NCI-H82 (cell line): Measurements from ENCODE around the gene TMTC1.
"Not testable (repeated sequence)": the region's sequence is repeated elsewhere in the genome, so short reads cannot be mapped to it uniquely, and the experiment has no call there.

ENCODE experiments used
- DNase-seq: peaks from one replicate; lab custom pipeline; 2025; lab: John Stamatoyannopoulos, UW

The TMTC1 gene

DNA sequence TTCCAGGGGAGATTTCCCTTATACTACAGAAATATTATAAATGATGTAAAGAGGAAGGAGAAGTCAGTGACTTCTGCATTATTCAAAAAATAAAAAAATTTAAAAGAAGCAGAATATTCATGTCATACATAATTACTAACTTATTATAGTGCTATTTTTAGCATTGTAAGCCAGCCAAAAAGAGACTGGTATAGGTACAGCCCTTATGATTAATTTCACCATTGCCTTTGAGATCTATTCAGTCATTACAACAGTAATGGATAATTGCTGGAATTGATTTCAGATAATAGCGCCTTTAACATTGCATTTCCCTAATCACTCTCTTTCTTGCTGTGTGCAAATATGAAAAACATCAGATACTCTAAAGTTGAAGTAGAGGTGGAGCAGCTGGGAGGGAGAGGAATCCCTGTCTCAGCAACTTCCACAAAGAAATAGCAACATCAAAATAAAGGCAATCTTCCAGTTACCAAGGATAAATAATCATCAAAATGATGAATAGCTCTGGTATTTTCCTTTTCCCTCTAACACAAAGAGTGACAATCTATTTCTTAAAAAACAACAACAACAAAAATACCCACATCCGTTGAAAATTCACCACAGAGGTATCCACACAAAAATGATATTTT lies 214.5 kb downstream of the TMTC1 start:
- no peak for DNase-seq

DNA sequence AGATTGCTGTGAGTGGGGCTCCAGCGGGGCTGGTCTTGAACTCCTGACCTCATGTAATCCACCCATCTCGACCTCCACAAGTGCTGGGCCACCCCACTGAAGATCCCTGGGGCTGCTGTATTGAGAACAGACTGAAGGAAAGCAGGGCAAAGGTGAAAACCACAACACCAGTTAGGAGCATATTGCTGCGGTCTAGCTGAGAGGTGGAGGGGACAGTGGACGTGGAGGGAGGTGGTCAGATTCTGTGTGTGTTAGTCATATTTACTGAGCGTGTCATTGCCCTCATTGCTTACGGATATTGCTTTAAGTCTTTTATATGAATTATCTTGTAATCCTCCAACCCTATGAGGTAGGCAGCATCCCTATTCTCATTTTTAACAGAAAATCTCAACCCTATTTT lies 217.3 kb downstream of the TMTC1 start:
- DNase-seq = no peak

DNA sequence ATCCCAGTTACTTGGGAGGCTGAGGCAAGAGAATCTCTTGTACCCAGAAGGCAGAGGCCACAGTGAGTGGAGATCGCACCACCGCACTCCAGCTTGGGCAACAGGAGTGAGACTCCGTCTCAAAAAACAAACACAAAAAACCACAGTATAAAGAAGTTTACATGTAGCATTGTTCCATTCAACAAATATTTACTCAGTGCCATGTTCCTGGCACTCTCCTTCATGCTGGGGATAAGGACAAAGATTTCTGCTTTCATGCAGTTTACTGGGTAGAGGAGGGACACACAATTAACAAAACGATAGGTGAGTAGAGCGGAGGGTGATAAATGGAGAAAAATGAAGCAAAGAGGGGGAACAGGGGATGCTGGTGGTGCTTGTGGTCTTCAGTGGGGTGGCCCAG lies 218.0 kb downstream of the TMTC1 start:
- no peak for DNase-seq

DNA sequence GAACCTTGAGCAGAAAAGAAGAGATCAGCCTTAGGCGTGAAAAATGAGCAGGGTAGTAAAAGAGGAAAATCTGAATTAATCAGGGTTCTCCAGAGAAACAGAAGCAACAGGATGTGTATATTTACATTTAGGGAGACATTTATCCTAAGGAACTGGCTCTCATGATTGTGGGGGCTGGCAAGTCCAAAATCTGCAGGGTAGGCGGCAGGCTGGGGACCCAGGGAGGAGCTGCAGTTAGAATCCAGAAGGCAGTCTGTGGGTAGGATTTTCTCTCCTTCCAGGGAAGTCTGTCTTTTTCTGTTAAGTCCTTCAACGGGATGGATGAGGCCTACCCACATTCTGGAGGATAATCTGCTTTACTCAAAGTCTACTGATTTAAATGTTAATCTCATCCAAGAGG lies 218.8 kb downstream of the TMTC1 start:
- DNase-seq = peak; percentile 32

DNA sequence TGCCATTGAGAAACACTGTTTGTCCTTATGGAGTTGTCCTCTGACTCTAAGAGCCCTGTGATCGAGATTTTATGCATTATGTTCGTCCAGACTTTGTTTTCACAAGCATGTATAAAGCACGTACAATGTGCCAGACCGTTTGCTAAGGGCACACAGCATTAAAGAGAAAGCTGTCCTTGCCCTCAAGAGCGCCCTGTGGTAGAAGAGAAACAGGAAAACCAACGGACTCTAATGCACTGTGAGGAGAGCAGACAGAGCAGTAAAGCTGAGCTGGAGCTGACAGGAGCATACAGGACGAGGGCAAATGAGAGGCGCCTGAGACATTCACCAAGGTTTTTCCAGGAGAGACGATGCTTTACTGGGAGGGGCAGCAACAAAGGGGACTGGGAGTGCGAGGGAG lies 220.1 kb downstream of the TMTC1 start:
- no peak for DNase-seq

DNA sequence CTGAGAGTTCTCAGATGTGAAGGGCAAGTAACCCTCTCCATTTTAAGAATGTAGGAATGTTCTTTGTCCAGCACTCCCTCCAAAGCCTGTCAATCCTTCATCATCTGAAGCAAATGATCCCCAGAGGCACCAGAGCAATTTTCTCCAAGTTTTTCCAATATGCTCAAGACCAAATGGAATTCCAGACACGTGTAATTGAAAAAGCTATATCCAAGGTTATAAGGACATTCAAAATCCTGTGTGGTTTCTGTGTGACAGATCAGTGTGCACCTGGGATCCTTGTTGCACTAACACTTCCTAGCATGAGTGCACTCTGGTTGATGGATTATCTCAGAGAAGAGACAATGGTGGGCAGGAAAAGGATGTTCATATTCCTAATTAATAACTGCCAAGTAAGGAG lies 220.7 kb downstream of the TMTC1 start:
- no peak for DNase-seq

DNA sequence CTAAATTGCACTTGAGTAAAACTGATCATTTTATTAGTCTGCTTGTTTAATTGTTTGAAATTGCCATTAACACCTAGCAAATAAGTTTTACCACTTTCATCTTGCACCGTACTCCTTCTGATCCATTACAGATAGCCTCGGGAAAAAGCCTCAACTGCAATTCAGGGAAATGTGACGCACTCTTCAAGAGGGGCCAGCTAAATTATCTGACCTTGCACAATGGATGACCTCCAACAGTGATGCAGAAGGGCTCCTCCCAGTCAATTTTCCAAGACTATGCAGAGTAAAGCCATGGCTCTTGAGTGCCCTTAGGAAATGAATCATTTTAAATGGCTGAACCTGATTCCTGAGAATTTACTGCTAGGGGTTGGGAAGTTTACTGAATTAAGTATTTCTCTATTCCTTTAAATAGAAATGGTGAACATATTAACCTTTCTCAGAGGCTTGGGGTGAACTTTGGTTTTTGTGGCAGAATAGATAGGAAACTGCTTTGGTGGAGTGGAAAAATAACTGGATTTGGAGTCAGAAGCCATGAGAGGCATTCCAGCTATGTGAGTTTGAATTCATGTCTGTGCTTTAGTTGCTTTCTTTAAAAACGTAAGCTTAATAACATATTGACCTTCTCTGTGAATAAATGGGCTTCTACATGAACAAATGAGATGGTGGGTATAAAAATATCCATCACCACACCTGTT lies 221.5 kb downstream of the TMTC1 start:
- DNase-seq = no peak

DNA sequence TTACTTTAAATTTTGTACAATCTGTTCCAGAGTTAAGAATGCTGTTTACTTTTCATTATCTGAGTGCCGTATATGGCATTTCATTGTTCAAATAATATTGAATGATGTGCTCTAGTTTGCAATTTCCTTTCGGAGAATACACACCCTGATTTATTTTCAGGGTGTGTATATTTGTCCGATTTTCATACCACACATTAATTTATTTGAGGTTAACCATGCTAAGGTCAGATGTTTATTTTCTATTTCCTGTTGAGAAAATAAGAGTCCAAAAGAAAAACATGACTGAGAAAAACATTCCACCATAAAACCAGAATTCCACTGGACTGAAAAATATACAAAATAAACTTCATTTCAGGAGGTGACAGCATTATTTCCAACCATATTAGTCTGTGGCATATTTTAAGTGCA lies 222.1 kb downstream of the TMTC1 start:
- DNase-seq = no peak

DNA sequence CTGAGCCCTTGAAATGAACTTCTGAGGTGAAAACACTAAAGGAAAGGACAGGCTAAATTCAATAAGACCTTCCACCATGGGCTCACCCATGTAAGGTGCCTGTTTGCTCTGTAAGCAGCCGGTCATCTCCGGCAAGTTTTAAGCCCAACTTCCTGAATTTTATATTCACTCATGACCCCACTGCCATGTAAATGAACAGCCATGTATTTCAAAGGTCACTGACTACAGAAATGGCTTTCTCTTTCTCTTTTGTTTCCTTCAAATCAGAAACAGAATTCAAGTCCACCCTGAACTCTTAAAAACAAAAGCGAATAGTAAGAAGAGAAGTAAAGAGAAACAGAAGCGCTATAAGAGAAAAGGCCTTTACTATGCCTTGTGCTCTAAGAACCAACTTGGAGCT lies 224.5 kb downstream of the TMTC1 start:
- DNase-seq = no peak

DNA sequence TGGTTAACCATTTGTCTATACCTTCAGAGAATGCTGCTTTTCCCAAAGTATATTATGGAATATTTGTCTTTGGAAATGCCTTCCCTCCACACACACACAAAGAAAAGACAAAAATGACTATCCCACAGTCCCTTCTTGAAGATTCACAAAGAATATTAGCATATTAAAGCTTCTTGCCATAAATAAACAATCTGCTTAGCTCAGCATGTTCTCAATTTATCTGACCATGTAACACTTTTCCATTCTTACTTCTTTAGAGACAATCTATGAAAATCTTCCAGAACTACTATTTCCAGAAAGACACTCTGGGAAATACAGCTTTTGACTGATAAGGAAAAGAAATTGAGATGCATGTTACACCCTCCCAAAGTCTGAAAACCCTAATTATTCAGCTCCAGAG lies 227.4 kb downstream of the TMTC1 start:
- DNase-seq = no peak

DNA sequence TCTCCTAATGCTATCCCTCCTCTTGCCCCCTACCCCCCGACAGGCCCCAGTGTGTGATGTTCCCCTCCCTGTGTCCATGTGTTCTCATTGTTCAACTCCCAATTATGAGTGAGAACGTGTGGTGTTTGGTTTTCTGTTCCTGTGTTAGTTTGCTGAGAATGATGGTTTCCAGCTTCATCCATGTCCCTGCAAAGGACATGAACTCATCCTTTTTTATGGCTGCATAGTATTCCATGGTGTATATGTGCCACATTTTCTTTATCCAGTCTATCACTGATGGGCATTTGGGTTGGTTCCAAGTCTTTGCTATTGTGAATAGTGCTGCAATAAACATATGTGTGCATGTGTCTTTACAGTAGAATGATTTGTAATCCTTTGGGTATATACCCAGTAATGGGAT lies 228.3 kb downstream of the TMTC1 start:
- DNase-seq = not testable (repeated sequence)

DNA sequence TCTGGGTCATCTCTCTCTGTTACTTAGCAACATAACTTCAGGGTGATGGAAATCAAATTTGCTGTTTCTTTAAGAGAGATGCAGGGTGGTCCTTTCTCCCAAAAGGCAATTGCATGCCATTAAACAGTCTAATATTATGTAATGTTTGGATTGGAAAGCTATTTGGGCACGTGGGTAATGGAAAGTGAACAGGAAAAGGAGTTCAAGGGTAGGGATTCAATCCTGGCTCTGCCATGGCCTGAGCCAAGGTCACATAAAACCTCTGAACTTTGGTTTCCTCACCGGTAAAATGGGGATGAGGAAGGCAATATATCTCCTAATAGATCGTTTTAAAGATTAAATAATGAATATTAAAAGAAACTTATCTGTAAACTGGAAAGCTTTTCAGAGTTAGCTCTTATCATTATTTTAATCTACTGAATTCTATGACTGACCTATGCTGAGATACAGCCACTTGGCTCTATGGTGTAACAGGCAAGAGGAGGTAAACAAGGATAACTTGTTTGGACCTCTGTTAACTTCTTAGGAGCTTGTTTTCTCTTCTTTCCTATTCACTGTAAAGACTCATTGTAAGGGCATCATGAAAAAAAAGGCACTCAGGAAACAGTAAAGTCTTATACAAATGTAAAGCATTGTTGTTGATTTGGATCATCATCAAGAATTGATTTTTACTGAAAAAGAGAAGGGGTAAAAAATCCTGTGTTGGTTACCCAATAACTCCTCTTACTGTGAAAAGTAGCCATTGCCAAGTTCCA lies 230.6 kb downstream of the TMTC1 start:
- no peak for DNase-seq

DNA sequence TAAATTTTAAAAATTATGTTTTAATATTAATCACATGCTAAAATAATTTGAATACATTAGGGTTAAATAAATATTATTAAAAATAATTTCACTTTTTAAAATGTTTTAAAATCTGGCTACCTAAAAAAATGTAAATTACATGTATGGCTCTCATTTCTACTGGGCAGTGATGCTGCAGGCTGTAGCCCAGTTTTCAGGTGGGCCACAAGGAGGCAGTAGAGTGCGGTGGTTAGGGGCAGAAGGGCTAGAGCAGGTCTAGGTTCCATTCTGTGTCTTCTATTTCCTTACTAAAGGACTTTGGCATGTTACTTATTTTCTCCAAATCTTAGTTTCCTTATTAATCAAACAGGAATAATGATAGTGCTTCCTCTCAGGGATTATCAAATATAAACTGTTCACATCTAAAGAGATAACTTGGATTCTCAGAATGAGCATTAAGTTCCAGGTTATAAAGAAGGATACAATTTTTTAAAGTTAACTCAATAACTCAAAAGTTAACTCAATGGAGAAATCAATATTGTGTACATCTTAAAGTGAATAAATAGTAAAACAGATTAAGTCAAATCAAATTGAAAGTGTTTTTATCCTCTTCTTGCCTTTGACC lies 231.3 kb downstream of the TMTC1 start:
- DNase-seq = peak; percentile 70

DNA sequence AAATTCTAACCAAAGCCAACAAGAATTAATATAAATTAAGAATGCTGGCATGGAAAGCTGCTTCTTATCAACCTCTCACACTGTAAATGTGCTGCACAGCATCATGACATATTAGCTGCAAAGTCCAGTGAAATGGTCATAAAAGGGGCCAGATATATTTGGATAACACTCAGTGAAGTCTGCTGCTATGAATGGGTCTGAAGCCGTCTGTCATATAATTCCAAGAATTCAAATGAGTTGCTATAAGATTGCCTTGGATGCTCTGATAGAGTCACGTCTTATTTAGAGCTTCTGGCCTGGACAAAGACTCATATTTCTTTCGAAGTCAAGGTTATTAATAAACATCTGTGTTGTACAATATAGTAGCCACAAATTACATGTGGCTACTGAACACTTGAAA lies 231.9 kb downstream of the TMTC1 start:
- no peak for DNase-seq

DNA sequence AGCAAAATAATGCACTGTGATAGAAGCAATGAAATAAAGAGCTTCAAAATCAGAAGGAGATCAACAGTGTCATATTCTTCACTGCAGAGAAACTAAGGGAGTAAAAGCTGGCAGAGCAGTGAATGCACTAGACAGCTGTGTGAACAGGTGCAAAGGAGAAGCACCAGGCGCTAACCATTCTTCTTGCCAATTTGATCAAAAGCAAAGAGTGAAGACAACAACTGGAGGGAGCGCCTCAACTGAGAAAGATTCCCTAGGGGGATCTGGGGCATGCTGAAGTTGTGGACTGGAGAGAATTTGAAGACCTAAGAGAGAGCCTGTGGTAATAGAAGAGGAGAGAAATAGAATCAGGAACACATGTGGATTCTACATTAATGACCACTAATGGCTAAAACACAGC lies 235.9 kb downstream of the TMTC1 start:
- no peak for DNase-seq

DNA sequence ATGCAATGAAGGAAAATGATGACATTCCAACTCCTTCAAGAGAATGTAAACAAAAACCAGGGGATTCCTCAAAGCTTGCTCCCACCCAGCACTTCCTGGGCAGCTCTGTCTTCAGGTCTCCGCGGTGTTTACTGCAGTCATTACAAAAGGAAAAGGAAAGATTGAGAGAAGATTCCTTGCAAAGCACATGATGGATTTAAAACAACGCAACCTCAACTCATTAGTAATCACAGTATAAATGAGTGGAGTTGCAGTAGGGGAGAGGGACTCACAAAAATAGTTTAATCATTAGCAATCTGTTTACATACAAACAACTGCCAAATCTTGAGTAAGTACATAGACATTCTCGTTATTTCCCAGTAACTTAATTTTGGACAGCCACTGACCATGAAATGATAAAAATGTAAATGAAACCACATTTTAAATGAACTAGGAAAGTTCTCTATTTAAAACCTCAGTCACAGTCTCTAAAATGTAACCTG lies 236.6 kb downstream of the TMTC1 start:
- DNase-seq = no peak

DNA sequence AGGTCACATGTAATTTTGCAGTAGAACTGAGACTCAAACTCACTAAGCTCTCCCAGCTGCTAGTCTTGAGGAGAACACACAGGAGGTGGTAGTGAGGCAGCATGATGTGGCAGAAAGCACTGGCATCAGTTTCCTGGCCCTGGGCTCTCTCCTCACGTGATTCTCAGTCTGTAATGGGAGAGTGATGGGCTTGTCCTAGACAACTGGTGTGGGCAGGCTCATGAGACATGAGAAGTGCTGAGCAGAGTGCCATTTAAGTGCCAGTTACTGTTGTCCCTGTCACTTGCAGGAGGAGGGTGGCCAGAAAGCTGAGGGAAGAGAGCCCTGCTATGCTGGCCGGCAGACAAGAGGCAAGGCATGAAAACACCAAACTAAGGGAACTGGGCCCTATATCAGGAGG lies 237.7 kb downstream of the TMTC1 start:
- no peak for DNase-seq

DNA sequence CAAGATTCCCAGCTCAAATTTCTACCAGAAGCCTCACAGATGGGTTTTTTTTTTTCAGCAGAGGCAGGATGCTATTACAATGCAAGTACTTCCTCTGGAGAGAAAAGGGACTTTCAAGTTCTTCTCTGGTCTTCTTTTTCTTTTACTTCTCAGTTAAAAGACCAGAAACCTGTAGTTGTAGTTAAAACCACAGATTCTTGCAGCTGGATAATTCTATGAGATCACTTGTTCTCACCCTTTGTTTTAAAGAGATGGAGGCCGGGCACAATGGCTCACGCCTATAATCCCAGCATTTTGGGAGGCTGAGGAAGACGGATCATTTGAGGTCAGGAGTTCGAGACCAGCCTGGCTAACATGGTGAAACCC lies 238.7 kb downstream of the TMTC1 start:
- no peak for DNase-seq

DNA sequence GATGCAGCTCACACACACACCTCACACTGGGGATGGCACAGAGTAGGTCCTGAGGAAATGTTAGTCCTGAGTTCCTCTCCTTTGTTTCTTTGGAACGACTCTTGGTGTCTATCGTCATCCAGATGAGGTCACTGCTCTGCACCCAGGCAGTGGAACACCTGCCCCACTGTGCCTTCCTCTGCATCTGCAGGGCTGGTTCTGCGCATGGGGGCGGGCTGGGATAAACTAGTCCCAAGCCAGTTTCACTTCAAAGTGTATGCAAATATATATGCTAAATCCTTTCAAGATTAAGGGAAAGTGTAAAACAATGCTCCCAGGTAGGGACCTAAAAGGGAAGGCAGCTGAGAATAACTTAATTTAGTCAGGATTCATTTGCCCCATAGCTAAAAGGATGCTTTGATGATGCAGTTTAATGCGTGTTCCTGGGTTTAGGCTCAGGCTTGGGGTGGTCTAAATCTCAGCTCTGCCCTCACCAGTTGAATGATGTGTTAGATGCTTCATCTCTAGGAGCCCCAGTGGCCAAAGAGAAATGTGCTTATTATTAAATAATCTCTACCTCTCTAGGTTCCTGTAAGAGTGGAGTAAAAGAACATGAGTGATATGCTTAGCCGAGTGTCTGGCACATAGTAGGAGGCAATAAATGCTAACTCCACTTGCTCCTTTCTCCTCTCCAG lies 239.2 kb downstream of the TMTC1 start:
- DNase-seq = no peak

DNA sequence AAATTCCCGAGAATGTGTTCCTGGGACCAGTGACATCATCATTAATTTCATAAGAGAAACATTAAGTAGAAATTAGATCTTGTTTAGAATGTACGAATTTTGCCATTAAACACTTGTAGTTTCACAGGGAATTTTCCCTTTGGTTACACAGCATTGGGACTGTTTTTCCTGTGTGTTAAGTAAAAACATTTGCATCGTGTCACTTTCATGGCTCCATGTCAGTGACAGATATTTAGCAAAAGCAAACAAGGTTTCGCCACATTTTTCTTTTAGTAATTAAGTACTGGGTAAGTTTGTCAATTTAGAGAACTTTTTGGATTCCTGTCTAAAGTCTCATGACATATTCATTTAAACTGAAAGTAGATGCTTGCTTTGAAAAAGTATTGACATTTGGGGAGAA lies 240.7 kb downstream of the TMTC1 start:
- no peak for DNase-seq

DNA sequence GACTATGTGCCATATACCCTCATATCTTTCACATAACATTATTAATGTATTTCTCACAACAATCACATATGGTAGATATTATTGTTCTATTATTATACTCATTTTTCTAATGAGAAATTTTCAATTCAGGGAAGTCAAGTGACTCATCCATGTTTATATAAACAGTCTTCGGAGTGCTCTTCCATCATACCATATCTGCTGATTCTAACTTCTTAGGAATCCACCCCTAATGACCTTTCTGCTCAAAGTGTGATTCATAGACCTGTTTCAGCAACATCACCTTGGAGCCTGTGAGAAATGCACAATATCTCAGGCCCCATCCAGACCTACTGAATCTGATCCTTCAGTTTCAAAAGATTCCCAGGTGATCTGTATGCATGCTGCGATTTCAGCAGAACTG lies 246.4 kb downstream of the TMTC1 start:
- DNase-seq = no peak

DNA sequence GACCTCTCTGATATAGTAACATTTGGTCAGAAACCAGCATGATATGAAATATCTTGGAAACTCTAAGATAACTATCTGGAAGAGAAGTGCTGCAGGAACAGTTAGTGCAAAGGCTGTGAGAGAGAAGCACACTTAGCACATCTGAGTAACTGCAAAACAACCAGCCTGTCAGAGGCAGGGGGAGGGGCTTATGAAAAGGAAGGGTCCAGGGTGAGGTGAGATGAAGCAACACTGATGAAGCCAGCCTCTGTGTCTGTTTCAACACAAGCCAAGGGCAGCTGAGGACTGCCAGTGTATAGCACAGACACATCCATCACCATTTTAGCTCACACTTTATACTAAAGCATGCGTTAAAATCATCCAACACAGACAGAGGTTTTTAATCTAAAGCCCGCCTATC lies 248.8 kb downstream of the TMTC1 start:
- DNase-seq = no peak
